Lung microvascular endothelial cell (primary cell): ENCODE measurements around the gene WNT3A. TPM values are rescaled to one million over a fixed set of nuclear protein-coding genes. Genes with fewer than 3 reads are reported as not detected.

Experiments
- DNase-seq, 2 donors: peaks; one replicate each; pipeline versions ENCODE4 v3.0.0 to v3.0.0-alpha.2; 2010; ENCODE audit warnings: low read depth in 2 of 2
- total RNA-seq: library from RNA; depleted of rRNA; stranded (reverse); fragments of >200 nt; gene quantifications from 2 replicates; pipeline ENCODE4 v1.2.1, GENCODE V29; 2014

The WNT3A gene
- total RNA-seq, 1 donor from 2014 or later, result not detected

- DNase-seq, result peak; percentile 81 to 84
These were observed 7.5 kb upstream of the WNT3A start for GRCh38 chr1:227999056-227999930.

GRCh38 chr1:228000416-228000815 is 6.4 kb upstream of the WNT3A start:
- no peak for DNase-seq

DNA sequence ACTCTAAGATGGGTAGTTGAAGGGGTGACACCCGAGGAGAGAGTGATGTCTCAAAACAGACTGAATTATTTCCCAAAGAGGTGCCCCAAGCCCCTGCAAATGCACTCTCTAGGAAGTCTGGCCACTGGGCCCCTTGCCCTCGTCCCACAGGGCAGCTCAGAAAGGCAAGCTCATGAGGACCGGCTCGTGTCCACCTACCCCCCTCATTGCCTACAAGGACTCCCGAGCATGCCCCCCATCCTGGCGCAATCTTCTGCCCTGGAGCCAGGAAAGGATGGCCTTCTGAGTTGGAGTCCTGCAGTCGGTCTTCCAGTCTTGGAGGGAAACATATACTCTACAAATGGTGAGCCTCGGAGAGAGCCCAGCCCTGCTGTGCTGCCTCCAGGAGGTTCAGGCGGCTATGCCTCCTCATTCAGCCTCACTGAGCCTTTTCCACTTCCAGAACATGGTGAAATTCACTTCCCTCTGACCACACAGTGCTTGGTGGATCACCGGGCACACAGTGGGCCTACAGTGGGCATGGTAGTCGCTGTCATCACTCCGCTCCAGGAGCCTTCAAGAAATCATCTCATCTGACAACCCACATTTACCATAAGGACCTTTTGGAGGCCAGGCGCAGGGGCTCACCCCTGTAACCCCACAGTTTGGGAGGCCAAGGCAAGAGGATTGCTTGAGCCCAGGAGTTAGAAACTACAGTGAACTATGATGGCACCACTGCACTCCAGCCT is 5.8 kb upstream of the WNT3A start:
- no peak for DNase-seq

DNA sequence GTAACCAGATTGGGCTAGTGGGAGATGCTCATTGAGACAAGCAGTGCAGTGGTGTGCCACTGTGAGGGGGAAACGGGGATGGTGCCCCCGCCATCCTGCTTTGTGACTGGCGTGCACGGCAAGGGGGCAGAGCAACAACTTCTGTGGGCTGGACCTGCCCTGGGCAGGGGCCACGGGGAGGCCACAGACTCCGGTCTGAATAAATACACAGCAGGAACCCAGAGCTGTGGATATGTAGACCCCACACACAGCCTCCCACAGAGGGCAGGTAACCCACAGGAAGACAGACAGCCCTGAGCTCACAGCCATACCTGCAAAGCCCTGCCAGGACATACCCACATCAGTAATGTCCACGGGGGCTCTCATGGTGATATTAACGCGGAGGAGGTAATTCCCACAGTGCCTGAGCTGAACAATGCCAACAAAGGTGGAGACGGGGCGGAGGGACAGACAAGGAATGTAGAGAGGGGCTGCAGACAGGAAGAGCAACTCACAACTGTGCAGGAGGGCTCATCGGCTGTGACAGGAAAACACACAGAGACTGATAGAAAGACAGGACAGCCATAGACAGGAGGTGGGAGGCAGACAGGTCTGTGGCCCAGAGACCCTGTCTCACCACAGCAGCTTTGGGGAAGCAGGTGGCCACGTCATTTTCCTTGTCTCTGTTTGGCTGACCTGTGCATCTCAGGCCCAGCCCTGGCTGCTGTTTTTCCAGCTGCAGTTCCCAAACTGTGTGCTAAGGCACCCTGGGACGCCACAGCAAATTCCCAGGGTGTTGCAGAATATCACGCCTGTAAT is 4.9 kb upstream of the WNT3A start:
- DNase-seq, result no peak

DNA sequence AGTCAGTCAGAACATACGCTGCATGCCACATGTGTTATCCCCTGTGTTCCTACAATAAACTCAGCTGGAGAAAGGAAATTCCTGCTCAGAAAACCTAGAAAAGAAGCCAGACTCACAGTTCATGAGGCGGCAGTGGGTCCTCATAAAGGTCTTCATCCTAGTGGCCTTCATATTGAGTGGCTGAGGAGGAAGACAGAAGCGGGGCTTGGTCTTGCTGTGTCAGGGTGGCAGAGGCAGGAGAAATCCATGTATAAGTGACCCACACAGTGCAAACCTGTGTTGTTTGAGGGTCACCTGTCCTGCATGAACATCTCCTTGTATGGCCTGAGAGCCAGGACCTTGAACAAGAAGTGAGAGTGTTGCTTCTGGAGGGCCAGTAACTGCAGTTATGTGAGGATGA is 4.0 kb upstream of the WNT3A start:
- DNase-seq, result no peak

- no peak for DNase-seq
These were observed 3.1 kb upstream of the WNT3A start for GRCh38 chr1:228003461-228004330.

DNA sequence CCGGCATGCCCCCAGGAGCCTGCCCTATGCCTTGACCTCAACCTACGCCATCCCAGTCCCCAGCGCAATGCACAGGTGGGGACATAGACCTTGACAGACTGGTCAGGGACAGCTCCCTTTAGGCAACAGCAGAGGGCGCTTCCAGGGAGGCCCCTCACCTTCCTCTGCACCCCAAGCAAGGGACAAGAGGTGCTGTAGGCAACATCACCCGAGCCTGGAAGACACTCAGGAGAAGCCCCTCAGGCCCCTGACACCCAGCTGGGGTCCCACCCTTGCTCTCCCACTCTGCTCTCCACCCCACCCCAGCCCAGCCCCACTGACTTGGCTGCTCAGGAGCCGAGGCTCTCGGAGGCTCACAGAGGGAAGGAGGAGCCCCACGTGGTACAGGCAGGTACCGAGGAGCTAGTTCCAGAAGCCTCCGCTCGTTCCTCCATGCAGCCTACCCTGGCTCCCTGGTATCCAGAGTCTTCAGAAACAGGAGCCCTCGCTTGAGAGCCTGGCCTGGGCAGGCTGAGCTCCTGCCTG is 2.4 kb upstream of the WNT3A start:
- peak; percentile 30 to 39 for DNase-seq

- no peak for DNase-seq
These were observed 1.8 kb upstream of the WNT3A start for GRCh38 chr1:228004856-228005462.

GRCh38 chr1:228005511-228006033 is 1.2 kb upstream of the WNT3A start:
- no peak for DNase-seq

- no peak for DNase-seq
These were observed 588 bp upstream of the WNT3A start for GRCh38 chr1:228006034-228006785.

DNA sequence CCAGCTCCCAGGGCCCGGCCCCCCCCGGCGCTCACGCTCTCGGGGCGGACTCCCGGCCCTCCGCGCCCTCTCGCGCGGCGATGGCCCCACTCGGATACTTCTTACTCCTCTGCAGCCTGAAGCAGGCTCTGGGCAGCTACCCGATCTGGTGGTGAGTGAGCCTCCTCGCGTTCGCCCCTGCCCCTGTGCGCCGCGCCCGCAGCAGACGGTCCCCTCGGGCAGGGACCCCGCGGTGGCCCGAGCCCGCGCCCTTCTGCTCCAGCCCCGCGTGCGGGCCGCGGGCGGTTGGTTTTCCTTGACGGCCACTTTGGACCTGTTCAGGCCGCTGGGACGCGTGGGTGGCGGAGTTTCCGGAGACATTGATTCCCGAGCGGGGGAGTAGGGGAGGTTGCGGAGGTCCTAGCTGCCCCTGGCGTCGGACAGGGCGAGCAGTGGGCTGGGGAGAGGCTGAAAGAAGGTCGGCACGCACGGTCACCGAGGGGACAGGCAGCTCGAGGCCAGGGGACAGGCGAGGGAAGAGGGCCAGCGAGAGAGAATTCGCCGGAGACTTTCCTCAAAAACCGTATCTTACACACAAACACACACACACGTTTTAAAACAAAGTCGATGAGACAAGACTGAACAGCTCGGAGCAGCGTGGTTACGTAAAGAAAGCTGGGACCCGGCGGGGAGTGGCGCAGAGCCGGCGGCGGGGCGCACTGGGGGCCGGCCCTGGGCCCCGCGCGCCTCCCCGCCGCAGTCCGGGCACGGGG is 427 bp downstream of the WNT3A start:
- no peak for DNase-seq

DNA sequence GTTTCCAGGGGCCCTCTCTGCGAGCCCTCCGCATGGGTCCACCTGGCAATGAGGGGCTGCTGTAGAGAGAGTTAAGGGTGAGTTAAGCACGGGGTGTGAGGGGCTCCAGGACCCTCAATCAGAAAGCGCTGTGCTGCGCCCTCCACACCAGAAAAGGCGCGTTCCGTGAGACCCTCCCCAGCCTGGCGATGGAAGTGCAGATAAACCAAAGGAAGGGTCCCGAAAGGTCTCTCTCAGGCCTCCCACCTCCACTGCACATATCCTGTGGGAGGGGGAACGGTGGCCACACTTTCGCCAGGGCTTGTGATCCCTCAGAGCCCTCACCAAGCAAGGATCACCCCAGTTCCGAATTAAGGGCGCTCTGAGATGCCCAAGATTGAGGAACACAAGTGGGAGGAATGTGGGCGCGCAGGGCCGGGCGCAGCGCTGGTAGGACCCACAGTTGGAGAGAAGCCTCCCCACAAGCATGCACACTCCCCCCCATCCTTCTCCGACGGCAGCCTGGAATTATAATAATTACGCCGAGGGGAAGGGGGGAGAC is 1.1 kb downstream of the WNT3A start:
- DNase-seq, result no peak

- DNase-seq, result no peak
These were observed 1.8 kb downstream of the WNT3A start for GRCh38 chr1:228008391-228009115.

- DNase-seq, result no peak
These were observed 2.5 kb downstream of the WNT3A start for GRCh38 chr1:228009116-228009827.

DNA sequence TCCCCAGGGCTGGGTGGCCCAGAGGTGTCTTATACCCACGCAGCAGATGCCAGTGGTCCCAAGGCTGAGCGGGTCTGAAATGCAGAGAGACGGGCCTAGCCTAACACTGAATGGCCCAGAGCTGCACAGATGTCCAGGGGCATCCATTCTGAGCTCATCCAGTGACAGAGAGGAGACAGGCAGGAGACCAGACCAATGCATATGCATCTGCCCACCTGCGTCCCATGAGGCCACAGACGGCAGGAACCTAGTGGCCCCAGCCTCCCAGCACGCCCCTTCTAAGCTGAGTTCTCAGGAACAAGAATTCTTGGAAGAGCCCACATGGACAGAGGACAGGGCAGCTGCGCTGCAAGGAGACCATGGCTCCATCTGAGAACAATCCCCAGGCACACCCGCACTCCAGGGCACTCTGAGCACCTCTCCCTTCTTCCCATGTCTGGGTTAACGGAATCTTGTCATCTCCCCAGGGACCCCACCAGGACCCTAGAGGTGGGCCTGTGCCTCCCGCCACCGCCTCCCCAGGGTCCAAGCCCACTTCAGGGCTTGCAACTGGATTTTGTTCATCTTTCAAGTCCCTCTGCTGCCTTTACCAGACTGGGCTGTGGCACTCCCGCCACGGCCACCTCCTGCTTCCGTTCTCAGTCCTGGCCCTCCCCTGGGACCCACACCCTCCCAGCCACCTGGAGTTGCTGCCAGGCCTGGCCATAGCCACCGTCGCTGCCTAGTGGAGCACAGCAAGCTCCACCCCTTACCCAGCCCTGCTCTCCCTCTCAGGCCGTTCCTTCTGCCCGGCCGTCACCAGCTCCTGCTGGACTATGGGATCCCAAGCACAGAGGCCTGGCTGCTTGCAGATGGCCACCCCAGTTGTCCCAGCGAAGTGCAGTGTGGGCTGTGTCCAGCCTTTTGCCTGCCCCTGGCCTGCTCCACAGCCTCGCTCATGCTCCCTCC is 3.3 kb downstream of the WNT3A start:
- DNase-seq, result no peak

DNA sequence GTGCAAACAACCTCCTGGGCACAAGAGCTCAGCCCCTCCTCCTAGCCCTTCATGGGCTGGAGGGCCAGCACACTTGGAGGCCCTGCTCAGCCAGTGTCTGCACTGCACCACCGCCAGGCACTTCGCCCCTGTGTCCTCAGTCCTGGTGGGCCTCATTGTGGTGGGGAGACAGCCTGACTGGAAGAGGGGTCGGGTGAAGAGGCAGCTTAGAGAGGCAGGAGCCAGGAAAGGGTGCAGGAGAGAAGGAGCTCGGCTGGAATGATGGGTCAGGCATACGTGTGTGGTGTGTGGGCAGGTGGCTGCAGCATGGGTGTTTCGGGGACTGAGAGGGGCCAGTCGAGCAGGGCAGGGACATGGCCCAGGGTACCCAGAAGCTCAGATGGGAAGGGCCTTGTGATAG is 4.1 kb downstream of the WNT3A start:
- DNase-seq, result no peak
